OCI-LY1 (cell line): ENCODE measurements around the gene PDCD4.

ENCODE experiments used
- H2AFZ ChIP-seq: fragments of 200-600 bp; sonication (generic), shearing (Covaris generic); 2 replicates; pipeline ENCODE4 v1.6.0; 2014; ENCODE audit warnings: antibody characterized with exemption, mild to moderate bottlenecking, low read length
- H3F3A ChIP-seq: fragments of 200-600 bp; sonication (generic), shearing (Covaris generic); 2 replicates; pipeline ENCODE4 v1.6.0; 2014; ENCODE audit warnings: mild to moderate bottlenecking, antibody characterized with exemption, low read length, moderate library complexity; ENCODE audit not compliant: insufficient read depth
- H3K27ac ChIP-seq: fragments of 200-600 bp; sonication (generic); 2 replicates; pipeline ENCODE4 v1.5.1; 2014; ENCODE audit warnings: low read length, mixed run types, mild to moderate bottlenecking, low read depth; ENCODE audit not compliant: poor library complexity, severe bottlenecking
- H3K27me3 ChIP-seq: fragments of 200-600 bp; sonication (generic); 2 replicates; pipeline ENCODE4 v1.6.0; 2014; ENCODE audit warnings: antibody characterized with exemption, mild to moderate bottlenecking, low read length, moderate library complexity; ENCODE audit not compliant: insufficient read depth
- H3K36me3 ChIP-seq: fragments of 200-600 bp; sonication (generic); 2 replicates; pipeline ENCODE4 v1.6.1; 2014; ENCODE audit warnings: mild to moderate bottlenecking, antibody characterized with exemption, low read length, moderate library complexity, mixed read lengths; ENCODE audit not compliant: insufficient read depth
- H3K4me1 ChIP-seq: fragments of 200-600 bp; sonication (generic); 2 replicates; pipeline ENCODE4 v1.5.1; 2014; ENCODE audit warnings: mild to moderate bottlenecking, low read length, moderate library complexity; ENCODE audit not compliant: insufficient read depth, severe bottlenecking
- H3K4me2 ChIP-seq: fragments of 200-600 bp; sonication (generic), shearing (Covaris generic); 2 replicates; pipeline ENCODE4 v1.6.1; 2014; ENCODE audit warnings: low read length
- H3K4me3 ChIP-seq: fragments of 200-600 bp; sonication (generic); 2 replicates; pipeline ENCODE4 v1.5.1; 2014; ENCODE audit warnings: low read length, low read depth, mild to moderate bottlenecking, mixed read lengths; ENCODE audit not compliant: poor library complexity, severe bottlenecking
- H3K79me2 ChIP-seq: fragments of 200-600 bp; shearing (Covaris generic); 2 replicates; pipeline ENCODE4 v1.6.1; 2016; ENCODE audit warnings: mixed run types, low read length, mixed read lengths; ENCODE audit not compliant: insufficient read depth
- H3K9ac ChIP-seq: fragments of 200-600 bp; sonication (generic), shearing (Covaris generic); 2 replicates; pipeline ENCODE4 v1.6.1; 2014; ENCODE audit warnings: mild to moderate bottlenecking, low read length, mixed read lengths
- H3K9me2 ChIP-seq: fragments of 200-600 bp; sonication (generic), shearing (Covaris generic); 2 replicates; pipeline ENCODE4 v1.6.1; 2014; ENCODE audit warnings: low read depth, mild to moderate bottlenecking, low read length, mixed read lengths
- H3K9me3 ChIP-seq: fragments of 200-600 bp; shearing (Covaris generic); 2 replicates; pipeline ENCODE4 v1.6.1; 2014; ENCODE audit warnings: low read length, mixed read lengths
- H4K20me1 ChIP-seq: fragments of 200-600 bp; sonication (generic), shearing (Covaris generic); 2 replicates; pipeline ENCODE4 v1.6.0; 2016; ENCODE audit warnings: mild to moderate bottlenecking, low read length; ENCODE audit not compliant: insufficient read depth
- EZH2 ChIP-seq: fragments of 200-600 bp; sonication (generic), shearing (Covaris generic); IDR thresholded peaks from 2 replicates; pipeline ENCODE4 v1.8.0; 2017; ENCODE audit warnings: borderline replicate concordance, mixed run types, mild to moderate bottlenecking, antibody characterized with exemption, low read length, moderate library complexity, mixed read lengths
- TF ChIP-seq, protein P1 (sequence below): fragments of 200-600 bp; sonication (generic), shearing (Covaris generic); IDR thresholded peaks from 2 replicates; pipeline ENCODE4 v1.5.1; 2017; ENCODE audit warnings: mild to moderate bottlenecking, antibody characterized with exemption, low read length, moderate library complexity, mixed read lengths

PDCD4 gene

DNA sequence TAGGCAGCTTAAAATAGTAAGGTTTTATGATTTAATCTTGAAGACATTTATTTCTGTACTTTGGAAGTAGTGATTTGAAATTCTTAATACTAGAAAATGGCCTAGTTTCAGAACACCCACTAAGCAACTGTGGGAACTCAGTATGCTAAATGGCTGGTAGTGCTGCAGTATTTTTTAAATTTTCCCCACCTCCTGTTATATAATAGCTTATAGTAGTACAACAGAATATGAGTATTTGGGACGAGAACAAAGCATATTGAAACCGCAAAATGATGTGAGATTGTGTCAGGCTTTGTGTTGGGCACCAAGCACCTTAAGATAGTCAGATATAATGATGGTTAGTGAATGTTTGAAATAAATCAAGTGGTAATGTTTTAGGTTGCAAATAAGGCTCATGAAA is 55.7 kb downstream of the PDCD4 start:
- H3K36me3 ChIP-seq, result no peaks in the 10 kb centered on the region; the same call in 1 of the 2 replicates
- H3K79me2 ChIP-seq, result peaks cover 100% of the 10 kb centered on the region
- no peaks in the 10 kb centered on the region for H3K9me2 ChIP-seq
- H3K27ac ChIP-seq, result no peak overlapping the region
- H3K27me3 ChIP-seq, result no peaks in the 10 kb centered on the region
- 0 out of 2 replicates have a peak, but pooled peaks cover 2% of the 10 kb centered on the region for H4K20me1 ChIP-seq
- TF ChIP-seq, protein P1, sequence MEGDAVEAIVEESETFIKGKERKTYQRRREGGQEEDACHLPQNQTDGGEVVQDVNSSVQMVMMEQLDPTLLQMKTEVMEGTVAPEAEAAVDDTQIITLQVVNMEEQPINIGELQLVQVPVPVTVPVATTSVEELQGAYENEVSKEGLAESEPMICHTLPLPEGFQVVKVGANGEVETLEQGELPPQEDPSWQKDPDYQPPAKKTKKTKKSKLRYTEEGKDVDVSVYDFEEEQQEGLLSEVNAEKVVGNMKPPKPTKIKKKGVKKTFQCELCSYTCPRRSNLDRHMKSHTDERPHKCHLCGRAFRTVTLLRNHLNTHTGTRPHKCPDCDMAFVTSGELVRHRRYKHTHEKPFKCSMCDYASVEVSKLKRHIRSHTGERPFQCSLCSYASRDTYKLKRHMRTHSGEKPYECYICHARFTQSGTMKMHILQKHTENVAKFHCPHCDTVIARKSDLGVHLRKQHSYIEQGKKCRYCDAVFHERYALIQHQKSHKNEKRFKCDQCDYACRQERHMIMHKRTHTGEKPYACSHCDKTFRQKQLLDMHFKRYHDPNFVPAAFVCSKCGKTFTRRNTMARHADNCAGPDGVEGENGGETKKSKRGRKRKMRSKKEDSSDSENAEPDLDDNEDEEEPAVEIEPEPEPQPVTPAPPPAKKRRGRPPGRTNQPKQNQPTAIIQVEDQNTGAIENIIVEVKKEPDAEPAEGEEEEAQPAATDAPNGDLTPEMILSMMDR, result no peak
- TF ChIP-seq EZH2, result no peak
- no peak overlapping the region for H3K4me3 ChIP-seq
- no peak overlapping the region for H2AFZ ChIP-seq
- no peak overlapping the region for H3K4me2 ChIP-seq
- no peaks in the 10 kb centered on the region for H3K9me3 ChIP-seq
- no peak overlapping the region for H3K9ac ChIP-seq
- H3F3A ChIP-seq, result no peaks in the 10 kb centered on the region
- peaks cover 38% of the 10 kb centered on the region for H3K4me1 ChIP-seq

GRCh38 chr10:110931769-110932381 is 60.1 kb downstream of the PDCD4 start:
- Histone ChIP-seq H3K27me3 (no peaks in the 10 kb centered on the region), H3K9me3 (no peaks in the 10 kb centered on the region), H3K79me2 (peaks cover 99% of the 10 kb centered on the region), H3K4me3 (no peak overlapping the region), H3K9ac (no peak overlapping the region), H3K36me3 (peaks cover 7% of the 10 kb centered on the region), H3K9me2 (no peaks in the 10 kb centered on the region), H2AFZ (no peak overlapping the region), H3K27ac (no peak overlapping the region), H4K20me1 (peaks cover 2% of the 10 kb centered on the region; the same call in 1 of the 2 replicates), H3F3A (no peaks in the 10 kb centered on the region), H3K4me2 (no peak overlapping the region), H3K4me1 (peaks cover 6% of the 10 kb centered on the region)
- TF ChIP-seq EZH2, result no peak
- TF ChIP-seq, protein P1, result no peak

GRCh38 chr10:110932505-110933180 is 60.9 kb downstream of the PDCD4 start:
- H2AFZ ChIP-seq, result no peak overlapping the region
- no peaks in the 10 kb centered on the region for H3K9me3 ChIP-seq
- H3K4me1 ChIP-seq, result peaks cover 6% of the 10 kb centered on the region
- H3K79me2 ChIP-seq, result peaks cover 98% of the 10 kb centered on the region
- H3F3A ChIP-seq, result no peaks in the 10 kb centered on the region
- peaks cover 10% of the 10 kb centered on the region for H3K36me3 ChIP-seq
- H3K4me3 ChIP-seq, result no peak overlapping the region
- no peaks in the 10 kb centered on the region for H3K9me2 ChIP-seq
- H4K20me1 ChIP-seq, result no peaks in the 10 kb centered on the region; the same call in 1 of the 2 replicates
- H3K9ac ChIP-seq, result no peak overlapping the region
- no peak overlapping the region for H3K4me2 ChIP-seq
- no peak for TF ChIP-seq EZH2
- TF ChIP-seq, protein P1, result no peak
- no peak overlapping the region for H3K27ac ChIP-seq
- H3K27me3 ChIP-seq, result no peaks in the 10 kb centered on the region
